ENCODE data around the gene SHH. TPM values are rescaled to one million over a fixed set of nuclear protein-coding genes. Genes with fewer than 3 reads are reported as not detected.

SHH gene
- total and polyA plus RNA-seq, 2 of the 13 experiments (the other 11 are each of a cell fraction or from before 2014, with no cell fraction given), result 1.9 to 3.4 TPM

DNA sequence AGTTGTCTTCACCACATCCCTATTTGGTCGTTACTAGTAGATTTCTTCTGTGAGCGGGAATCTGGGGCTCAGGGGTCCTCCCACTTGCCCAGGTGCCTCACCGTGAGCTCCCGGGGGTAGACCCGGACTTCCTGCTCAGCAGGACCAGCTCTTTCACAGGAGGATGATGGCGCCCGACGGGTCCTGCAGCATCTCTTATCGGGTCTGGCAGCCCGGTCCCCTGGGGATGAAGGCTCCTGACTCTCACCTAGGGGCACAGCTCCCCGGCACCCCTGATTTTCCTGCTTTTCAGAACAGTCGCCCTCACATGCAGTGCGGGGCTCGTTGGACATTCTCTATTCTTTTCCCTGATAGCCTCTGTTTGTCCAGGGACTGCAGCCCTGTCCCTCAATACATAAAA lies 33.0 kb upstream of the SHH start:
- in situ Hi-C loops (cut with HindIII; ENCODE audit: extremely low pct_ligation_motif_present, low pct_unique_long_range_greater_than_20kb), result no loop called here
- Histone ChIP-seq H3K79me2 (ENCODE audit: insufficient read depth, low read length) (no peaks in the 10 kb centered on the region), H3K27ac (ENCODE audit: extremely low read length, insufficient read depth, low read length) (no peak overlapping the region), H3K4me2 (ENCODE audit: low read depth, low read length) (no peak overlapping the region), H3K36me3 (replicated peaks in 1 of 2; ENCODE audit: control insufficient read depth in 1 of 2, insufficient read depth in 2 of 2, low read length in 2 of 2) (no peaks in the 10 kb centered on the region), H3K4me3 (replicated peaks in 1 of 3; ENCODE audit: insufficient read depth in 1 of 3, low read depth in 2 of 3, low read length in 3 of 3) (no peak overlapping the region), H3K27me3 (ENCODE audit: control insufficient read depth in 1 of 2, insufficient read depth in 2 of 2, low read length in 2 of 2) (peaks cover 12 to 81% of the 10 kb centered on the region in 2 experiments; a peak in 4 of 5 replicates), H3K9me3 (ENCODE audit: low read length) (no peaks in the 10 kb centered on the region), H2AFZ (ENCODE audit: low read length) (no peak overlapping the region), H3K9ac (ENCODE audit: insufficient read depth, low read depth, low read length) (no peak overlapping the region), H4K20me1 (ENCODE audit: insufficient read depth, low read length) (no peaks in the 10 kb centered on the region), H3K4me1 (ENCODE audit: insufficient read depth, low read length) (peaks cover 15% of the 10 kb centered on the region)
- ChIA-PET POLR2A (no interaction called here), CTCF (ENCODE audit: low intra/inter-chr PET ratio, low total read pairs) (no interaction called here)
- DNase-seq (ENCODE audit: low spot score), result no peak
- no TSS peak for BruUV-seq (replicated peaks)
- no peak for FAIRE-seq
- intact Hi-C loops (cut with micrococcal nuclease; ENCODE audit: unreplicated experiment), result no loop called here
- ATAC-seq, result no peak
- WGBS (ENCODE audit: low lambda C conversion rate), result 45% methylated on average over 6 of the region's 14 CpGs
- TF ChIP-seq, protein P1, sequence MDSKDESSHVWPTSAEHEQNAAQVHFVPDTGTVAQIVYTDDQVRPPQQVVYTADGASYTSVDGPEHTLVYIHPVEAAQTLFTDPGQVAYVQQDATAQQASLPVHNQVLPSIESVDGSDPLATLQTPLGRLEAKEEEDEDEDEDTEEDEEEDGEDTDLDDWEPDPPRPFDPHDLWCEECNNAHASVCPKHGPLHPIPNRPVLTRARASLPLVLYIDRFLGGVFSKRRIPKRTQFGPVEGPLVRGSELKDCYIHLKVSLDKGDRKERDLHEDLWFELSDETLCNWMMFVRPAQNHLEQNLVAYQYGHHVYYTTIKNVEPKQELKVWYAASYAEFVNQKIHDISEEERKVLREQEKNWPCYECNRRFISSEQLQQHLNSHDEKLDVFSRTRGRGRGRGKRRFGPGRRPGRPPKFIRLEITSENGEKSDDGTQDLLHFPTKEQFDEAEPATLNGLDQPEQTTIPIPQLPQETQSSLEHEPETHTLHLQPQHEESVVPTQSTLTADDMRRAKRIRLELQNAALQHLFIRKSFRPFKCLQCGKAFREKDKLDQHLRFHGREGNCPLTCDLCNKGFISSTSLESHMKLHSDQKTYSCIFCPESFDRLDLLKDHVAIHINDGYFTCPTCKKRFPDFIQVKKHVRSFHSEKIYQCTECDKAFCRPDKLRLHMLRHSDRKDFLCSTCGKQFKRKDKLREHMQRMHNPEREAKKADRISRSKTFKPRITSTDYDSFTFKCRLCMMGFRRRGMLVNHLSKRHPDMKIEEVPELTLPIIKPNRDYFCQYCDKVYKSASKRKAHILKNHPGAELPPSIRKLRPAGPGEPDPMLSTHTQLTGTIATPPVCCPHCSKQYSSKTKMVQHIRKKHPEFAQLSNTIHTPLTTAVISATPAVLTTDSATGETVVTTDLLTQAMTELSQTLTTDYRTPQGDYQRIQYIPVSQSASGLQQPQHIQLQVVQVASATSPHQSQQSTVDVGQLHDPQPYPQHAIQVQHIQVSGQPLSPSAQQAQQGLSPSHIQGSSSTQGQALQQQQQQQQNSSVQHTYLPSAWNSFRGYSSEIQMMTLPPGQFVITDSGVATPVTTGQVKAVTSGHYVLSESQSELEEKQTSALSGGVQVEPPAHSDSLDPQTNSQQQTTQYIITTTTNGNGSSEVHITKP (CRISPR knock-in tag; IDR thresholded peaks at IDR 0.05; ENCODE audit: low read depth), result no peak
- TF ChIP-seq, protein P2, sequence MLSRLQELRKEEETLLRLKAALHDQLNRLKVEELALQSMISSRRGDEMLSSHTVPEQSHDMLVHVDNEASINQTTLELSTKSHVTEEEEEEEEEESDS (CRISPR knock-in tag; IDR thresholded peaks at IDR 0.05; ENCODE audit: borderline replicate concordance), result no peak
- TF ChIP-seq ZNF83 (CRISPR knock-in tag; IDR thresholded peaks at IDR 0.05; ENCODE audit: borderline replicate concordance) (no peak), ZFYVE20 (CRISPR knock-in tag; IDR thresholded peaks at IDR 0.05; ENCODE audit: borderline replicate concordance, low read depth) (no peak), PHF8 (CRISPR knock-in tag; IDR thresholded peaks at IDR 0.05) (no peak), SOX5 (CRISPR knock-in tag; IDR thresholded peaks at IDR 0.05; ENCODE audit: borderline replicate concordance) (no peak), TCF7L2 (IDR thresholded peaks at IDR 0.05; ENCODE audit: low read depth, low read length) (no peak)
- TF ChIP-seq, protein P3, sequence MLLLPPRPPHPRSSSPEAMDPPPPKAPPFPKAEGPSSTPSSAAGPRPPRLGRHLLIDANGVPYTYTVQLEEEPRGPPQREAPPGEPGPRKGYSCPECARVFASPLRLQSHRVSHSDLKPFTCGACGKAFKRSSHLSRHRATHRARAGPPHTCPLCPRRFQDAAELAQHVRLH (CRISPR knock-in tag; IDR thresholded peaks at IDR 0.05; ENCODE audit: borderline replicate concordance, low read depth), result no peak
- TF ChIP-seq, protein P4, sequence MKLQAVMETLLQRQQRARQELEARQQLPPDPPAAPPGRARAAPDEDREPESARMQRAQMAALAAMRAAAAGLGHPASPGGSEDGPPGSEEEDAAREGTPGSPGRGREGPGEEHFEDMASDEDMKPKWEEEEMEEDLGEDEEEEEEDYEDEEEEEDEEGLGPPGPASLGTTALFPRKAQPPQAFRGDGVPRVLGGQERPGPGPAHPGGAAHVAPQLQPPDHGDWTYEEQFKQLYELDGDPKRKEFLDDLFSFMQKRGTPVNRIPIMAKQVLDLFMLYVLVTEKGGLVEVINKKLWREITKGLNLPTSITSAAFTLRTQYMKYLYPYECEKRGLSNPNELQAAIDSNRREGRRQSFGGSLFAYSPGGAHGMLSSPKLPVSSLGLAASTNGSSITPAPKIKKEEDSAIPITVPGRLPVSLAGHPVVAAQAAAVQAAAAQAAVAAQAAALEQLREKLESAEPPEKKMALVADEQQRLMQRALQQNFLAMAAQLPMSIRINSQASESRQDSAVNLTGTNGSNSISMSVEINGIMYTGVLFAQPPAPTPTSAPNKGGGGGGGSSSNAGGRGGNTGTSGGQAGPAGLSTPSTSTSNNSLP (IDR thresholded peaks at IDR 0.05; ENCODE audit: low read depth, low read length), result no peak
- TF ChIP-seq, protein P5, sequence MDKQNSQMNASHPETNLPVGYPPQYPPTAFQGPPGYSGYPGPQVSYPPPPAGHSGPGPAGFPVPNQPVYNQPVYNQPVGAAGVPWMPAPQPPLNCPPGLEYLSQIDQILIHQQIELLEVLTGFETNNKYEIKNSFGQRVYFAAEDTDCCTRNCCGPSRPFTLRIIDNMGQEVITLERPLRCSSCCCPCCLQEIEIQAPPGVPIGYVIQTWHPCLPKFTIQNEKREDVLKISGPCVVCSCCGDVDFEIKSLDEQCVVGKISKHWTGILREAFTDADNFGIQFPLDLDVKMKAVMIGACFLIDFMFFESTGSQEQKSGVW (CRISPR knock-in tag; IDR thresholded peaks at IDR 0.05; ENCODE audit: borderline replicate concordance), result no peak
- TF ChIP-seq, protein P6, sequence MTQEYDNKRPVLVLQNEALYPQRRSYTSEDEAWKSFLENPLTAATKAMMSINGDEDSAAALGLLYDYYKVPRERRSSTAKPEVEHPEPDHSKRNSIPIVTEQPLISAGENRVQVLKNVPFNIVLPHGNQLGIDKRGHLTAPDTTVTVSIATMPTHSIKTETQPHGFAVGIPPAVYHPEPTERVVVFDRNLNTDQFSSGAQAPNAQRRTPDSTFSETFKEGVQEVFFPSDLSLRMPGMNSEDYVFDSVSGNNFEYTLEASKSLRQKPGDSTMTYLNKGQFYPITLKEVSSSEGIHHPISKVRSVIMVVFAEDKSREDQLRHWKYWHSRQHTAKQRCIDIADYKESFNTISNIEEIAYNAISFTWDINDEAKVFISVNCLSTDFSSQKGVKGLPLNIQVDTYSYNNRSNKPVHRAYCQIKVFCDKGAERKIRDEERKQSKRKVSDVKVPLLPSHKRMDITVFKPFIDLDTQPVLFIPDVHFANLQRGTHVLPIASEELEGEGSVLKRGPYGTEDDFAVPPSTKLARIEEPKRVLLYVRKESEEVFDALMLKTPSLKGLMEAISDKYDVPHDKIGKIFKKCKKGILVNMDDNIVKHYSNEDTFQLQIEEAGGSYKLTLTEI (CRISPR knock-in tag; conservative IDR thresholded peaks at IDR 0.05), result no peak
- TF ChIP-seq, protein P7, sequence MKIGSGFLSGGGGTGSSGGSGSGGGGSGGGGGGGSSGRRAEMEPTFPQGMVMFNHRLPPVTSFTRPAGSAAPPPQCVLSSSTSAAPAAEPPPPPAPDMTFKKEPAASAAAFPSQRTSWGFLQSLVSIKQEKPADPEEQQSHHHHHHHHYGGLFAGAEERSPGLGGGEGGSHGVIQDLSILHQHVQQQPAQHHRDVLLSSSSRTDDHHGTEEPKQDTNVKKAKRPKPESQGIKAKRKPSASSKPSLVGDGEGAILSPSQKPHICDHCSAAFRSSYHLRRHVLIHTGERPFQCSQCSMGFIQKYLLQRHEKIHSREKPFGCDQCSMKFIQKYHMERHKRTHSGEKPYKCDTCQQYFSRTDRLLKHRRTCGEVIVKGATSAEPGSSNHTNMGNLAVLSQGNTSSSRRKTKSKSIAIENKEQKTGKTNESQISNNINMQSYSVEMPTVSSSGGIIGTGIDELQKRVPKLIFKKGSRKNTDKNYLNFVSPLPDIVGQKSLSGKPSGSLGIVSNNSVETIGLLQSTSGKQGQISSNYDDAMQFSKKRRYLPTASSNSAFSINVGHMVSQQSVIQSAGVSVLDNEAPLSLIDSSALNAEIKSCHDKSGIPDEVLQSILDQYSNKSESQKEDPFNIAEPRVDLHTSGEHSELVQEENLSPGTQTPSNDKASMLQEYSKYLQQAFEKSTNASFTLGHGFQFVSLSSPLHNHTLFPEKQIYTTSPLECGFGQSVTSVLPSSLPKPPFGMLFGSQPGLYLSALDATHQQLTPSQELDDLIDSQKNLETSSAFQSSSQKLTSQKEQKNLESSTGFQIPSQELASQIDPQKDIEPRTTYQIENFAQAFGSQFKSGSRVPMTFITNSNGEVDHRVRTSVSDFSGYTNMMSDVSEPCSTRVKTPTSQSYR (CRISPR knock-in tag; IDR thresholded peaks at IDR 0.05; ENCODE audit: borderline replicate concordance), result no peak

Measured in HepG2 (cell line).